Hepatocyte (in vitro differentiated cells): ENCODE results near the gene GRM6.

Source experiments
- CTCF ChIP-seq: fragments of 200-600 bp; sonication (generic); IDR thresholded peaks from 2 replicates; pipeline ENCODE4 v1.5.1; 2016; ENCODE audit warnings: antibody characterized with exemption, mild to moderate bottlenecking; ENCODE audit not compliant: poor library complexity
- EZH2 ChIP-seq: fragments of 200-600 bp; sonication (generic); IDR thresholded peaks from 2 replicates; pipeline ENCODE4 v1.6.1; 2016; ENCODE audit warnings: antibody characterized with exemption, mild to moderate bottlenecking, borderline replicate concordance
- EZH2phosphoT487 ChIP-seq: fragments of 200-600 bp; sonication (generic); IDR thresholded peaks from one replicate; pipeline ENCODE4 v1.6.1; 2018; ENCODE audit warnings: antibody characterized with exemption, mild to moderate bottlenecking, low read depth, moderate library complexity; ENCODE audit not compliant: unreplicated experiment, severe bottlenecking

- no peak for TF ChIP-seq CTCF
- no peak for TF ChIP-seq EZH2phosphoT487
- no peak for TF ChIP-seq EZH2
Measured at GRCh38 chr5:178984145-178985072, 10.7 kb downstream of the GRM6 start.
